Measurements from ENCODE around the gene COL6A3.

Gene COL6A3

DNA sequence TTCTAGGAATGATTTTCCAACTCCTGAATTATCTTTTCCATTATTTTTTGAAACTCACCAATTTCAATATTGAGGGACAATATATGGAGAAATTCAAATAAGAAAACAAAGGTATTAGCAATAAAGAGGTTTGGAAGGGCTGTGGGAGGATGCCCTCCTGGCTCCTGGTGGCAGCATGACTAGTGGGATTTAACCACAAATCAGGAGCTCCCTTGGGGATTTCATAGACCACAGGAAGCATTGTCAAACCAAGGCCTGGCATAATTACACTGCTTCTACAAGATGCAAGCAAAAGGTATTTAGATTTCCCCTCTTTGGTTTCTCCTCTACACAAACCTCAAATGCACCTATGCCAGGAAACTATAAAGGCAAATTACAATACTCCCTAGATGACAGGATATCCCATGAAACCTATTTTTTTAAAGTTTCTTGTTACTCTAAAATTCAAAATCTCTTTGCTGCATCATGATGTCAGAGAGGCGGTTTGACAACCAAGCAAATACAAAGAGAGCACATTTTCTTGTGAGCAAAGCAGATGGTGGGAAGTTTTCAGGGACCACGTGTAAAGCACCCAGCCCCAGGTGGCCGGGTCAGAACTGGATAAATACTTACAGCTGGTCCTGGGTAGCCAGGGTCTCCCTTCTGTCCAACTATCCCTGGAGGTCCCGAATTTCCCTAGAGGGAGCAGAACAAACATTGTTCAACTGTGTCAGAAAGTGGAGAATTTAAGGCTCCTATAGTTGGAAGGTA is 67.9 kb downstream of the COL6A3 start:
- DNase-seq = no peak

DNA sequence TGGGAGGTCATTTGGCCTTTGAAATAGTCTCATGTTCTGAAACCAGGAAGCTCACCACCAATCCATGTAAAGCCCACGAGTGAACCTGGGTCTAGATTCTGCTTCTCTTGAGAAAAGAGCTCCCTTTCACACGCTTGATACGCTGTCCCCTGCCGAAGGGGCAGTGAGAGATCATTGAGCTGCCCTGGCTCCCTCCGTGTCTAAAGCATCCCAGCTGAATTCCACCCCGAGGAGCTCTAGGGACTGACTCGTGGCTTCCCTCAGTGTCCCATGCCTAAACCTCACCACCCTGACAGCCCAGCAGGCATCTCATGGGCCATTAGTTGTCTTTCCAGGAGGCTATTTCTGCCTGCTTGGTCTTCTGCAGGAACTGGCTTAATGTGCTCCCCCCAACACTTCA is 68.6 kb downstream of the COL6A3 start:
- DNase-seq = no peak

GRCh38 chr2:237344942-237345341 is 69.0 kb downstream of the COL6A3 start:
- DNase-seq = no peak

DNA sequence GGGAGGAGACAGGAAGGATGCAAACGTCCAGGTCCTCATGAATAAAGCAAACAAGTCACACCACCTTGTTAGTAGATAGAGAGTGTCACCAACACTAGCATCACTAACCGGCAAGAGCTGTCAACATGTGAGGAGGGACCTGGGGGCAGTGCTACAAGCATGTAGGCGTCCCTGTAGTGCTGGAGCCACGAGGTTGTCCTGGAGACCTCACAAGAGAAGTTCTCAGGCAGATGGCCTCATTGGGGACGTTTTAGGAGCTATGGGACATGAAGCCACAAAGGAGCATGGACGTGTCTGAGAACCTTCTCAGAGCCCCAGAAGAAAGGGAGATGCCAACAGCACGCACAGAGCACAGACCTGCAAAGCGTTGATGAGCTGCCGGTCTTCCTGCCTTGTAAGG is 70.0 kb downstream of the COL6A3 start:
- no peak for DNase-seq

GRCh38 chr2:237341872-237342271 is 72.1 kb downstream of the COL6A3 start:
- DNase-seq = no peak

DNA sequence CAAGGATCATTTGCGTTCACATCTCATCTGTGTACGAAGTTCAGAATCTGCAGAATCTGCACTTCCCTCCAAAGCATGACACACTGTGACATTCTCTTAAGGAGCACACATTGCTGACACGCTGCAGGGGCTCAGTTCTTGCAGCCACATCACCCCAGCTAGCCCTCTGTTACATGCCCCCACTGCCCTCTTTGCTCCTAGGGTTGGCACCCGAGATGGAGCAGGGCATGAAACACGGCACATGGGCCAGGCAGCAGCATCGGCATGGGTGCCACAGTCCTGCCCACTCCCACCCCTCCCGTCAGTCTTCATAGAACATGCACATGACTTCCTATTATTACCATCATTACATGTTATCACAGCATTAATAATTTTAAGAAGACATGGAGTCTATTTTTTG is 76.4 kb downstream of the COL6A3 start:
- DNase-seq = no peak

GRCh38 chr2:237336131-237336530 is 77.8 kb downstream of the COL6A3 start:
- DNase-seq = no peak

DNA sequence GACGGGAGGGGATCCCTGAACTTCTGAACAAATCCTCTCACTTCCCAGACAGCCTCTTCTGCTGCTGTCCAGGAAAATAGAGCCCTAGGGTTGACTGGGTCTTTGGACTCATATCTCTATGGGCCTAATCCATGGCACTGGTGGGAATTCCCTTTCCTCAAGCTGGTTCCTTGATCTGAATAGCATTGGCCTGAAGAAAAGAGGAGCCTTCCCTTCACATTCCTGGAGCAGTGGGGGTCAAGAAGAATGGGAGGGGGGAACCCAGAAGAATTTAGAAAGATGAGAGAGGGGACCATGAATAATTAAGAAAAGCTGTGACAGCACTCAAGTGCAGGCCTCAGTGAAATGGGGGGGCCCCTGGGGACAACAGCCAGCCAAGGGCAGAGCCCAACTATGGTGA is 80.2 kb downstream of the COL6A3 start:
- no peak for DNase-seq

GRCh38 chr2:237330541-237330940 is 83.4 kb downstream of the COL6A3 start:
- no peak for DNase-seq

DNA sequence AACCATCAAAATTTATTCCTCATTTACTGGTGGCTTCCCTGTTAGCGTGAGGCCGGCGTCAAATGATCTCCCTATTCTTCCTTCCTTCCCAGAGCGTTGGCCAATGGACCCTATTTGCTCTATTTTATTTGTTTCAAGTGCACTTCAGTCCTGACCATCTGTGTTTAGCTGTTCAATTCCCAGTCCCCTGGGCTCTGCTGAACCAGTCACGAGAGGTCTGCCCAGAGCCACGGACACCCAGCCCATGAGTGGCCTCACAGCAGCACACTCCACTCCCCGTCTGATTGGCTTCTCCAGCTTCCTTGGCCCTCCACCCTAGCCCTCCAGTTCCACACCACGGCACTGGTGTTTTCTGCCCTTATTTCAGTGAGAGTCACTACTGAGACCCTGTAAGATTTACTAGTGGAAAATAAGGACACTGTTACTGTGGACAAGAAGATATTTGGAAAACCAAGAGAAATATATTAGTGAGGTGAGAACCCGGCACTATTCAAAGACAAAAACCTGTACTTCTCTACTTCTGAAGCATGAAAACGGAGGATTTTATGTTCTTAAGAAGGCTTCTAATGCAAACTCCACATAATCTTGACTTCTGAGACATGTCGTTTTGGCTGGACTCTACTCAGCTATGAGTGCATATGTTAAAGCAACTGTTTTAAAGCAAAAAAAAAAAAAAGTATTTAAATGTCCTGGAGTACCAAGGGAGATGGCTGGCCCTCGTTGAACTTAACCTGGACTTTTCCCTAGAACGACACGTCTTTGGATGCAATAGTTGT is 86.6 kb downstream of the COL6A3 start:
- DNase-seq = no peak

DNA sequence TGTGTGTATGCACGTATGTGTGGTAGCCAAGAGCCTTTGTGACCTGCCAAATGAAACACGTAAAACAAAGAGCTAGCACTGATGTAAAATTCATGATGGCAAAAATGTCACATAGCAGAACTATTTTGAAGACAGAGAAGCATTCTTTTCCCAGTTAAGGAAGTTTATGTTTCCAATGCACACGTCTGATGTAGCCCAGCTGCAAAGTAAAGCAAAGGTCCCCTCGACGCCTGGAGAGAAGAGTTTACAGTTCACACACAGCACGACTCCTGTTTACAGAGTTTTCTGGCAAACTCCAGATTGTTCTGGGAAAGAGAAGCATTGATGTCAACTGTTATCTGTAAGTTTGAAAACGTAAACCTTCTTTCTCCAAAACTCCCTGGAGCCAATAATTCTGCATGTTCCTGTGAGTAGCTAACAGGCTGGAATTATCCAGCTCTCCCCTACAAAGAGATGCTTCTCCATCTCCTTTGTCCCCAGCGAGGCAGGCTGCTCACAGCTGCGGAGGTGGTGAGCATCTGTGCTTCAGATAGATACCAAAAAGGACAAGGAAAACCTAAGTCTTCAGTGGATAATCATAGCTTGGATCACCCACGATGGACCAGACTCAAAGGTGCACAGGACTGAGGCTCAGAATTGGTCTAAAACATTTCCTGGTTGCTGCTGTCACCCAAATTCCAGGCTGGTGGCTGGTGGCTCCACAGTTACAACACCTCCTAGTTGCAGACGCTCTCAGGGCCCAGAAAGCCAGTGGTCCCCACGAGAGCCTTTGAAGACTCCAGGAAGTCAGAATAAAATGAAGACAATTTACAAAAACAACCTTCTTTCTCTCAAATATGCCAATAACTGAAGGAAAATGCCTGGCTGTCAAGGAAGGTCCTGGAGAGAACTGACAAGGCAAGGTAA is 87.4 kb downstream of the COL6A3 start:
- DNase-seq = no peak

DNA sequence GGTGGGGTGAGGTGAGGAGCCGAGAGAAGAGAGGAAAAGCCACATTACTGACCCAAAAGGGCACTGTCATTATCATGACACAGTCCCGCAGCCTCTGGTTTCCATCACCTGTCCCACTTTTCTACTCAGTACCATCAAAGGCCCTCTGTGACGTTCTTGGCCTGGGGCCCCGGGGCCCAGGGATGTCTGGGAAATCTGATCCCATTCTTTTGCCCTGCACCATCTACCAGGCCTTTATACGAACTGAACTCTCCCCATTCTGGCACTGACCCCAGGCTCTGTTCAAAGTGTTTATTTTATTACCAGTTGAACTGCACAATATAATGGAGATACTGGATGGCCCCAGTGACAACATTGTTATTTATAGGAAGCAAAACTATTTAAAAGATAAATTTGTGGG is 89.1 kb downstream of the COL6A3 start:
- no peak for DNase-seq

GRCh38 chr2:237324405-237324831 is 89.5 kb downstream of the COL6A3 start:
- DNase-seq = no peak

DNA sequence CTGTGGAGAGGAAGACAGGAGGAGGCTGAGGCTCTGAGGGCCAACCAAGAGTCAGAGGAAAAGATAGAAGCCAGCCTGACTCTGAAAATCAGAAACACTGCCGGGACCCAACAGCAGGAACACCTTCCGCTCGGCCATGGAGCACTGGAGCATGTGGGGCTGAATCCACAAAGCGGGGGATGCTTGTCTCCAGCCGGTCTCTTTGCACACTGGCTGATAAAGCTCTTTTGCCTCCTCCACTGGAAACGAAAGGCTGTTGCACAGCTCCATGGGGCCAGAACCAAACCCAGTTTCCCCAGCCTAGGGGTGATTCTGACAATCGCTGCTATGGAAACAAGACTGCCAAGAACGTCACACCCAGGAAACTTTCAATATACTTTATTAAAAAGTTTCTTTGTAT is 90.3 kb downstream of the COL6A3 start:
- no peak for DNase-seq

GRCh38 chr2:237322564-237322963 is 91.4 kb downstream of the COL6A3 start:
- DNase-seq = no peak

- no peak for DNase-seq
Observed at GRCh38 chr2:237321746-237322145, 92.2 kb downstream of the COL6A3 start.

DNA sequence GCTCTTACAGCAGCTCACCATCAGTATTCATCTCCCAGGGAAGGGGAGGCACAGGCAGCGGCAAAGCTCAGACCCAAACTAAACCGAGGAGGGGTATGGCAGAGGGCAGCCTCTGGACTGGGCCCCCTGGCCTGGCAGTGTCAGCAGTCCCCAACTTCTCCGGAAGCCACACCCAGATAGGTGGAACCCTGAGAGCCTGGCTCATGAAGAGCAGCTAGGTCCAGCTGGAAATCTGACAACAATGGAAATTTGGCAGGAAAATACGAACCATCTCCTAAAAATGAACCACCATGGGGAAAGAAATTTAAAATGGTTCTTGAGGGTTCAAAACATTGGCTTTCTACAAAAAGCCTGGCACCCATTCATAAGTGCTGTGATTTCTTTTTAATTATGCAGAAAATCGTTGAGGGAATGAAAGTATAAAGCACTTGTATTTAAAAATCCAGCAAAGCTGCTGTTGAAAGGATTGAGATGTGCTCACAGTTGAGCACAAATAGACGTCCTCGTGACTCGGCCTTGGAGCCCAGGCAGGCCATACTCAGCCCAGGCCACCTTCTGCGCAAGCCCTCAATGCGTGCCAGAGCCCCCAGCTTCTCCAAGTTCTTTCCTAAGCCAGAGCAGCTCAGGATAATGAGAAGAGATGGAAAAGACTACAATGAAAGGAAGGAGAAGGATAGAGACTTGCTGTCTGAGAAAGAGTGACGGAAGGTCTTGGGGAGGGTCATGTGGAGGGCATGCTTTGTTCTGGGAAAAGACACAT is 93.0 kb downstream of the COL6A3 start:
- no peak for DNase-seq

- DNase-seq = no peak
Observed at GRCh38 chr2:237319887-237320286, 94.1 kb downstream of the COL6A3 start.

- DNase-seq = no peak
Observed at GRCh38 chr2:237319086-237319820, 94.7 kb downstream of the COL6A3 start.

DNA sequence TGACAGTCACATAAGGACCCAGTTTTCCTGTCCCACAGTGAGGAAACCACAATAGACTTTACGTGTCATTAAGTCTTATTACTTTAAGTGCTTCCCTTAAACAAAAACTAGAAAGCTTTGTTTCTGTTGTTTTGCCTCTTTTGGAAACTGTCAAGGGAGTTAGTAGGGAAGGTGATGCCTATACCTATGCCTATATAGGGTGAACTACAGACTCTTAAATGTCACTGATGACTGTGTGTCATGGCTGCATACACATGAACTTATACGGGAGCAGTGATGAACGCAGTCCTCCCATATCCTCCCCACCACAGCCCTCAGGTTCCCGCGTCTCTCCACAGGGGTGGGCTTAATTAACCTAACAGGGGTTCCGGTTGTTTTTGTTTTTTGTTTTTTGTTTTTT is 97.6 kb downstream of the COL6A3 start:
- DNase-seq = no peak

GRCh38 chr2:237315829-237316225 is 98.1 kb downstream of the COL6A3 start:
- no peak for DNase-seq
